ENCODE results near the gene EPHA3.

The EPHA3 gene

GRCh38 chr3:89360156-89360555 is 252.7 kb downstream of the EPHA3 start:
- no peaks in the 10 kb centered on the region for H3K27me3 ChIP-seq (ENCODE audit: control insufficient read depth, insufficient read depth, low read length)
- no peaks in the 10 kb centered on the region for H3K4me1 ChIP-seq (ENCODE audit: control insufficient read depth, insufficient read depth, low read length)
- H3K9ac ChIP-seq (ENCODE audit: low read length) = no peak overlapping the region
- H3K27ac ChIP-seq (ENCODE audit: low read depth, low read length) = no peak overlapping the region
- H3K36me3 ChIP-seq (ENCODE audit: control insufficient read depth, insufficient read depth, low read length) = no peaks in the 10 kb centered on the region
- H3K4me3 ChIP-seq (ENCODE audit: low read length) = no peak overlapping the region

GRCh38 chr3:89362496-89362895 is 255.1 kb downstream of the EPHA3 start:
- Histone ChIP-seq H3K27me3 (ENCODE audit: control insufficient read depth, insufficient read depth, low read length) (no peaks in the 10 kb centered on the region), H3K9ac (ENCODE audit: low read length) (no peak overlapping the region), H3K36me3 (ENCODE audit: control insufficient read depth, insufficient read depth, low read length) (no peaks in the 10 kb centered on the region), H3K27ac (ENCODE audit: low read depth, low read length) (no peak overlapping the region), H3K4me1 (ENCODE audit: control insufficient read depth, insufficient read depth, low read length) (no peaks in the 10 kb centered on the region), H3K4me3 (ENCODE audit: low read length) (no peak overlapping the region)

- Histone ChIP-seq H3K27me3 (ENCODE audit: control insufficient read depth, insufficient read depth, low read length) (no peaks in the 10 kb centered on the region), H3K9ac (ENCODE audit: low read length) (no peak overlapping the region), H3K4me3 (ENCODE audit: low read length) (no peak overlapping the region), H3K36me3 (ENCODE audit: control insufficient read depth, insufficient read depth, low read length) (no peaks in the 10 kb centered on the region), H3K4me1 (ENCODE audit: control insufficient read depth, insufficient read depth, low read length) (no peaks in the 10 kb centered on the region), H3K27ac (ENCODE audit: low read depth, low read length) (no peak overlapping the region)
Observed at GRCh38 chr3:89363171-89363570, 255.8 kb downstream of the EPHA3 start.

GRCh38 chr3:89364314-89364713 is 256.9 kb downstream of the EPHA3 start:
- no peak overlapping the region for H3K27ac ChIP-seq (ENCODE audit: low read depth, low read length)
- no peaks in the 10 kb centered on the region for H3K36me3 ChIP-seq (ENCODE audit: control insufficient read depth, insufficient read depth, low read length)
- no peaks in the 10 kb centered on the region for H3K27me3 ChIP-seq (ENCODE audit: control insufficient read depth, insufficient read depth, low read length)
- no peak overlapping the region for H3K9ac ChIP-seq (ENCODE audit: low read length)
- H3K4me1 ChIP-seq (ENCODE audit: control insufficient read depth, insufficient read depth, low read length) = no peaks in the 10 kb centered on the region
- no peak overlapping the region for H3K4me3 ChIP-seq (ENCODE audit: low read length)

GRCh38 chr3:89367166-89367565 is 259.7 kb downstream of the EPHA3 start:
- Histone ChIP-seq H3K9ac (ENCODE audit: low read length) (no peak overlapping the region), H3K27me3 (ENCODE audit: control insufficient read depth, insufficient read depth, low read length) (no peaks in the 10 kb centered on the region), H3K36me3 (ENCODE audit: control insufficient read depth, insufficient read depth, low read length) (no peaks in the 10 kb centered on the region), H3K4me3 (ENCODE audit: low read length) (no peak overlapping the region), H3K4me1 (ENCODE audit: control insufficient read depth, insufficient read depth, low read length) (no peaks in the 10 kb centered on the region), H3K27ac (ENCODE audit: low read depth, low read length) (no peak overlapping the region)

- Histone ChIP-seq H3K4me1 (ENCODE audit: control insufficient read depth, insufficient read depth, low read length) (no peaks in the 10 kb centered on the region), H3K36me3 (ENCODE audit: control insufficient read depth, insufficient read depth, low read length) (no peaks in the 10 kb centered on the region), H3K27ac (ENCODE audit: low read depth, low read length) (no peak overlapping the region), H3K27me3 (ENCODE audit: control insufficient read depth, insufficient read depth, low read length) (no peaks in the 10 kb centered on the region), H3K9ac (ENCODE audit: low read length) (no peak overlapping the region), H3K4me3 (ENCODE audit: low read length) (no peak overlapping the region)
Observed at GRCh38 chr3:89368846-89369245, 261.4 kb downstream of the EPHA3 start.

- Histone ChIP-seq H3K36me3 (ENCODE audit: control insufficient read depth, insufficient read depth, low read length) (no peaks in the 10 kb centered on the region), H3K27ac (ENCODE audit: low read depth, low read length) (no peak overlapping the region), H3K4me1 (ENCODE audit: control insufficient read depth, insufficient read depth, low read length) (no peaks in the 10 kb centered on the region), H3K27me3 (ENCODE audit: control insufficient read depth, insufficient read depth, low read length) (no peaks in the 10 kb centered on the region), H3K4me3 (ENCODE audit: low read length) (no peak overlapping the region), H3K9ac (ENCODE audit: low read length) (no peak overlapping the region)
Observed at GRCh38 chr3:89372456-89372855, 265.0 kb downstream of the EPHA3 start.

- no peaks in the 10 kb centered on the region for H3K36me3 ChIP-seq (ENCODE audit: control insufficient read depth, insufficient read depth, low read length)
- no peak overlapping the region for H3K27ac ChIP-seq (ENCODE audit: low read depth, low read length)
- no peak overlapping the region for H3K9ac ChIP-seq (ENCODE audit: low read length)
- no peaks in the 10 kb centered on the region for H3K27me3 ChIP-seq (ENCODE audit: control insufficient read depth, insufficient read depth, low read length)
- no peak overlapping the region for H3K4me3 ChIP-seq (ENCODE audit: low read length)
- H3K4me1 ChIP-seq (ENCODE audit: control insufficient read depth, insufficient read depth, low read length) = no peaks in the 10 kb centered on the region
Observed at GRCh38 chr3:89373434-89373833, 266.0 kb downstream of the EPHA3 start.

GRCh38 chr3:89375451-89375850 is 268.0 kb downstream of the EPHA3 start:
- Histone ChIP-seq H3K4me1 (ENCODE audit: control insufficient read depth, insufficient read depth, low read length) (no peaks in the 10 kb centered on the region), H3K9ac (ENCODE audit: low read length) (no peak overlapping the region), H3K36me3 (ENCODE audit: control insufficient read depth, insufficient read depth, low read length) (no peaks in the 10 kb centered on the region), H3K27me3 (ENCODE audit: control insufficient read depth, insufficient read depth, low read length) (no peaks in the 10 kb centered on the region), H3K27ac (ENCODE audit: low read depth, low read length) (no peak overlapping the region), H3K4me3 (ENCODE audit: low read length) (no peak overlapping the region)

- no peaks in the 10 kb centered on the region for H3K4me1 ChIP-seq (ENCODE audit: control insufficient read depth, insufficient read depth, low read length)
- no peaks in the 10 kb centered on the region for H3K27me3 ChIP-seq (ENCODE audit: control insufficient read depth, insufficient read depth, low read length)
- H3K4me3 ChIP-seq (ENCODE audit: low read length) = no peak overlapping the region
Observed at GRCh38 chr3:89380016-89380415, 272.6 kb downstream of the EPHA3 start.

GRCh38 chr3:89392991-89393390 is 285.6 kb downstream of the EPHA3 start:
- H3K27me3 ChIP-seq (ENCODE audit: control insufficient read depth, insufficient read depth, low read length) = no peaks in the 10 kb centered on the region
- H3K27ac ChIP-seq (ENCODE audit: low read depth, low read length) = no peak overlapping the region

More at GRCh38 chr3:89380016-89380415, 272.6 kb downstream of the EPHA3 start:
- Histone ChIP-seq H3K9ac (ENCODE audit: low read length) (no peak overlapping the region), H3K36me3 (ENCODE audit: control insufficient read depth, insufficient read depth, low read length) (no peaks in the 10 kb centered on the region), H3K27ac (ENCODE audit: low read depth, low read length) (no peak overlapping the region)

GRCh38 chr3:89395456-89395855 is 288.0 kb downstream of the EPHA3 start:
- H3K4me3 ChIP-seq (ENCODE audit: low read length) = no peak overlapping the region
- no peaks in the 10 kb centered on the region for H3K4me1 ChIP-seq (ENCODE audit: control insufficient read depth, insufficient read depth, low read length)
- no peaks in the 10 kb centered on the region for H3K36me3 ChIP-seq (ENCODE audit: control insufficient read depth, insufficient read depth, low read length)
- no peak overlapping the region for H3K9ac ChIP-seq (ENCODE audit: low read length)
- H3K27me3 ChIP-seq (ENCODE audit: control insufficient read depth, insufficient read depth, low read length) = no peaks in the 10 kb centered on the region
- H3K27ac ChIP-seq (ENCODE audit: low read depth, low read length) = no peak overlapping the region

More at GRCh38 chr3:89392991-89393390, 285.6 kb downstream of the EPHA3 start:
- H3K4me3 ChIP-seq (ENCODE audit: low read length) = no peak overlapping the region
- H3K9ac ChIP-seq (ENCODE audit: low read length) = no peak overlapping the region
- no peaks in the 10 kb centered on the region for H3K4me1 ChIP-seq (ENCODE audit: control insufficient read depth, insufficient read depth, low read length)
- no peaks in the 10 kb centered on the region for H3K36me3 ChIP-seq (ENCODE audit: control insufficient read depth, insufficient read depth, low read length)

- no peak overlapping the region for H3K4me3 ChIP-seq (ENCODE audit: low read length)
Observed at GRCh38 chr3:89395996-89396395, 288.6 kb downstream of the EPHA3 start.

More at GRCh38 chr3:89395996-89396395, 288.6 kb downstream of the EPHA3 start:
- H3K9ac ChIP-seq (ENCODE audit: low read length) = no peak overlapping the region
- H3K27me3 ChIP-seq (ENCODE audit: control insufficient read depth, insufficient read depth, low read length) = no peaks in the 10 kb centered on the region
- H3K4me1 ChIP-seq (ENCODE audit: control insufficient read depth, insufficient read depth, low read length) = no peaks in the 10 kb centered on the region
- H3K36me3 ChIP-seq (ENCODE audit: control insufficient read depth, insufficient read depth, low read length) = no peaks in the 10 kb centered on the region
- H3K27ac ChIP-seq (ENCODE audit: low read depth, low read length) = no peak overlapping the region

Data from rectal smooth muscle tissue (tissue), 1 donor.